ENCODE results near the gene ESRRG.

The ESRRG gene

DNA sequence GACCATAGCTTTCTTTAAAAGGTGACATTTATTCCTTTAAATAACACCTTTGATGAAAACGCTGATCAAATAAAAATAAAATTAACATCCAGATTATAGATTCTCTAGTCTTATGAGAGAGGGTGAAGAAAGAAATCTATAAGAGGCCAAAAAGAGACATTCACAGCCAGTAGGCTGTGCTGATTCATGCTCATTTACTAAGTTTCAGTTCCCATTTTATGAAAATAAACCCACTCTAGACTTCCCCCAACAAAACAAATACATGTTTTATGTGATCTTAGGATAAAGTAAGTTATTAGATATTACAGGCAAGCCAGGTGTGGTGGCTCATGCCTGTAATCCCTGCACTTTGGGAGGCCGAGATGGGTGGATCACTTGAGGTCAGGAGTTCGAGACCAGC lies 21.1 kb downstream of the ESRRG start:
- DNase-seq: no peak

DNA sequence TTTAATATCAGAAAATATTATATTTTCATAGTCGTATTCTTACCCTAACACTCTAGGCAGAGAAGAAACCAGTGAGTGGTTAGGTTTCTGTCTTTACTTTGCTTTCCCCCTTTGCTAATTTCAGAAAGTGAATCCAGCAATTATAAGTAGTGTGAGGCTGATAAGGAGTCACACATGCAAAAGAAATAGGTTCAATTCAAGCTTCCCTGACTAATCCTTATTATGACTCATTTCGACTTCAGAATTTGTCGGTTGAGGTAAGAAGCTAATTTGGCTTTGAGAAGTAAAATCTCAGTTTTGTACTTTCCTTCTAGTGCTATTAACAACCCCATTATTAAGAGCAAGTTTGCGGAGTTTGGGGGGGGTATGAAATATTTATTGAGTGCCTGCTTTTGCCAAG lies 22.4 kb downstream of the ESRRG start:
- DNase-seq: no peak

DNA sequence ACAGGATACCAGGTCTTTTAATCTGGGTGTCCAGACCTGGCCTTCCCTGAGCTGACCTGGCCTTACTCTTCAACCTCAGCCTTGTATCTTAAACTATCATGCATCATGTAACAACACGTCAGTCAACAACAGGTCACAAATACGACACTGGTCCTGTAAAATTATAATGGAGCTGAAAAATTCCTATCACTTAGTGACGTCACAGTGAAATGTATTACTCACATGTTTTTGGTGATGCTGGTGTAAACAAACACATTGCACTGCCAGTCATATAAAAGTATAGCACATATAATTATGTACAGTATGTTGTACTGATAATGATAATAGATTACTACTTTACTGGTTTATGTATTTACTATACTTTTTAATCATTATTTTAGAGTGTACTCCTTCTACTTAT lies 31.5 kb downstream of the ESRRG start:
- DNase-seq: no peak

DNA sequence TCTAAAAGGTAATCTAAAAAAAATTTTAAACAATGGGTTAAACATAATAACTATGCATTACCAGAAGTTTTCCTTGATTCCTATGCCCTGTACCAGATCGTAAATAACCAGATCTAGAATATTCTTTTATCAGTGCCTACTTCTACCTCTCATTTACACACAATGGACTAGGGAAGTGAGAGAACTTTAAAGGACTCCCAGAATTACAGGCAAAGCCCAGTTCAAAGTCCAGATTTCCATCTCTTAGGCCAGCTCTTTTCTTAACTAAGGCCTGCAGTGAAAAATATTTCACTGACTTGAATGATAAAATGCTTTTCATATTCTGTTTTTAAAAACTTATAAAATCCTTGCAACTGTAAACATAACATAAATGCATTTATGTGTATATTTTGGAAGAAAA lies 32.6 kb downstream of the ESRRG start:
- DNase-seq: no peak

DNA sequence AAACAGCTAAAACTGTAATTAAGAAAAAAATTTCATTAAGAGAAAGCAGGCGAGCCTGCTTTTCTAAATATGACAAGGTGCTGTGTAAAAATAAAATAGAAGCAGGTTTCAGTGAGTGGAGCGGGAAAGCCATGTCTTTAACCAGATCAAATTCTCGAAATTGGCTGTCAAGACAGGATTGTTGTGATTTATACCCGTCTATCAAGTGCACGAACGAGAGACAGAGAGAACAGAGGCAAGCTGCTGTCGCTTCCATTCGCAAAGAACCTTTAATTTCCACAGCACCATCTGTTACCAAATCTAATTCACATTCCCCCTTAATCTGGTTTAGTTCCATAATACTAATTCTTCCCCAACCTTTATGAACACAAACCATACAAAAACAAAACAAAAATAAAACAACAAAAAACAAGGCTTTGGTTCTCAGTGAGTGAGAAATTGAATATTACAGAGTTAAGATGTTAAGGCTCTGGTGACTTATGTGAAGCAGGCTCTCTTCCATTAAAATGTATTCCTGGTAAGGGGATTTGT lies 35.0 kb downstream of the ESRRG start:
- DNase-seq: peak; percentile 42

DNA sequence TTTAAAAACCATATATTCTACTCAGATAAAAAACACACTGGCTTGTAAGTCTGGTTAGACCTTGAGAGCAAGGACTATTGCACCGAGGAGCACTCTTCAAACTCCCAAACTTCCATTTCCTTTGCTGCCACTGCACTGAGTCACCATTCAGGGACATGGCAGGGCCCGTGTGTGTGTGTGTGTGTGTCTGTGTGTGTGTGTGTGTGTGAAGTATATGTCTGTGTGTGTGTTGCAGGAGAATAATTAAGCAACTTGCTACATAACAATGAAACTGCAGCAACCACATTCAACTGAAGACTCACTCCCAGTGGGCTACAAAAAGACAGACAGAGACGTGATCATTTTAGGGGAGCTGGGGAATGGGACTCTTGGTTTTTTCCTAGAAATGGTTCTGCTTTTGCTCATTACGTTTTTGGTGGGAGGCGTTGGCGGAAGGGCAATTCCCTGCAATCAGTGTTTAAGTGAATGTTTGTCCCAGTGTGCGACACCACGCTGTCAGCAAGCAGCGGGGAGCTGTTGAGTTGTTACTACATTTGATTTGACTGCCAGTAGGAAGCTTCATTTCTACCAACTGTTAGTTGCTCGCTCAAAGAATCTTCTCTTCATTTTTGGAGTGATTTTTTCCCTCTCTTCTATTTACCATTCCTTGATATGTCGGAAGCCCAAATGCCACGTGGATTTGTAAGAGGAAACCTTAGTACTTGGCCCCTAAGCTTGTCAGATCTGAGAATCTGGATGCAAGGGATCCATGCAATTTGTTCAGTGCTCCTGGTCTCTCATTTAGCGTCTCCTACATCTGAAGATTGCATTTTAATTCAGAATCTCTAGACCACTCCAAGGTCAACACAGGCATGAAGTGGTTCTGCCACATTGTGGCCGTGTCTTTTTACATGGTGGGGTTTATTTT lies 36.1 kb downstream of the ESRRG start:
- no peak for DNase-seq

DNA sequence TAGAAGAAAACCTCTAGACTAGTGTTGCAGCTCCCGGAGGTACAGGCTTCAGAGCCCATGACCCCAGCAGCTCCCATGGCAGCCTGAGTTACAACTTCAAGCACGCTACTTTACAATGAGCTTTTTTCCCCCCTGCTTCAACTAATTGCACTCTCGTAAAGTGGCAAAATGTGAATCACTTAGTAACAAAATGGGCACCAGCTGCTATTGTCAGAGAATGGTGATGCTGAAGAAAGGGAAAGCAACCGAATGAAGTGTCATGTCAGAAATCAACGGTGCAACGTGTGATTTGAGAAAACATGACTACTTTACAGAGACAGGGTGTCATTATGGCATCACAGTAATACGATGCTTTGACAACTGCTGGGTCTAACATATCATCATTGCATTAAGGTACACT lies 40.5 kb downstream of the ESRRG start:
- DNase-seq: no peak

DNA sequence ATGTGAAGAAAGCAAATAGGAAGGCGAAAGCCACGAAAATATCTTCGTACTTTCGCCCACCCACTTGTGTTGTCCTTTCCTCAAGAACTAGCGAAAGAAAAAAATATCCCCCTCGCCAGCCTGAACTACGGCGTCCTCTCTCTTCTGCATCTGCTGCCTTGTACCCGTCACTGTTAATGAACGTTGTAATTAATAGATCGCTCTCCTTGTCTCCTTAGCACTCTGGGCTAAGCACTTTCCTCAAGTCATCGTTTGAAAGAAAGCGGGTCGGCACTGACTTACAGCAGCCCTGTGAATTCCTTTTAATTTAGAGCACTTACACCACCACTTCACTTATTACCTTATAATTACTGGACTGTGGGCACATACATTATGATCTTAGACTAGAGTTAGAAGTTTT lies 44.1 kb downstream of the ESRRG start:
- no peak for DNase-seq

DNA sequence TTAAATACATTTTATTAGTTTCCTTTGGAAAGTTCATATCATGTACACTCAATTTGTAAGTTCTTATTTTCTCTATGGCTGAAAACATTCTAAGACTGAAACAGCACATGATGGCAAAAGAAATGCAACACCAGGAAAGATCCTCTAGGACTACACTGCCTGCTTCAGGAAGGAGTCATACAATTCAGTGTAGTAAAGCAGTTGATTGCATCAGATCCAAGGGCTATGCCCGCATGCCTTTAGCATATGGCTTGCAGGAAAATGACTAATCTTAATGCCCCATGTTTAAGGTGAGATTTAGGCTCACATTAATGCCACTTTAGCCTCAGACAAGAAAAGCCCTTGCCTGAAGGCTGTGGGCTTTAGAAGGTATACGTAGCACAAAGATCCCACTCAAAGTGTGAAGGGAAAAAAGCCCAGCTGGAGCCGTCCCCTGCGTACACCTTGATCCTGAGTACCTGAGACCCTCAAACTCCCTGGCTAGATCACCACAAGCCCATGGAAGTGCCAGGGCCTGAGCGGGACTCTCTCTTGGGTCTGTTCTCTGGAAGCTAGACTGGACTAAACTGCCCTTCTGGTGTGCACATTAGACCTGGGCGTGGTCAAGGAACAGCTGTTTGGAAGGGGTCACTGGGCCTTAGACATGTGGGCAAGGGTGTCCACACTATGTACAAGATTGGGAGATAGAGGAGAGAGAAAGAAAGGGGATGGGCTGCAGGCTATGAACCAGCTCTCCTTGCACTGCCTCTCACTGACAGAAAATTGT lies 52.9 kb downstream of the ESRRG start:
- DNase-seq: no peak

DNA sequence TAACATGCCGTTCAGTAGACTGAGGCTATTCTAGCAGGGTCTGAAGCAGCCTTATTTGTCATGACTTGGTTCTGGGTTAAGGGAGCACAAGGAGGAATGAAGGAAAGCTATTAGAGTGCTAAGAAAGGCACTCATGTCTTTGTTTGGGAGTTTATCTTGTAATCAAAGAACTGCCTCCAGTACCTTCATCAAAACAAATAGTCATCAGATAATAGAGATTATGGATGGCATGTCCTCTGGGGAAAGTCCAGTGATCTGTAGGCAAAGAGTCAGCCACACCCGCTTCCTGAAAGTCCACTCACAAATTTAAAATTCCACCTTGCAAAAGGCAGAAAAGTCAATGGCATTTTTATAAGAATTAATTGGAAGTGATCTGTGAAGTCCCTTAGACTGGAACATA lies 56.8 kb downstream of the ESRRG start:
- DNase-seq: no peak

DNA sequence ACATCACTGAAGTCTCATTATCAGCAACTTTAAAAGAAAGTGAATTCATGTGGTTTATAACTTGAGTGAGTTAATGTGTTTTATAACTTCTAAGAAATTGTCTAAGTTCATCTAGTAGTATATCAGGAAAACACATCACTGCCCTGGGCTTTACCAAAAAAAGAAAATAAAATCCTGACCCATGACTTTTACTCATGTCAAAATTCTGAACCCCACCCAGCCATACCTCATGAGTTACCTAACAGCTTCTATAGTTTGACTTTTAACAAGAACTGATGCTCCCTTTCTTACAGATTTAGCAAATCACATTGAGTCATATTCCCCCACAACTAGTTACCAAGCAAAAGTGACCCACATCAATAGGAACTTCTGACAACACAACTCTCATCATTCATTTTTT lies 57.4 kb downstream of the ESRRG start:
- DNase-seq: no peak

DNA sequence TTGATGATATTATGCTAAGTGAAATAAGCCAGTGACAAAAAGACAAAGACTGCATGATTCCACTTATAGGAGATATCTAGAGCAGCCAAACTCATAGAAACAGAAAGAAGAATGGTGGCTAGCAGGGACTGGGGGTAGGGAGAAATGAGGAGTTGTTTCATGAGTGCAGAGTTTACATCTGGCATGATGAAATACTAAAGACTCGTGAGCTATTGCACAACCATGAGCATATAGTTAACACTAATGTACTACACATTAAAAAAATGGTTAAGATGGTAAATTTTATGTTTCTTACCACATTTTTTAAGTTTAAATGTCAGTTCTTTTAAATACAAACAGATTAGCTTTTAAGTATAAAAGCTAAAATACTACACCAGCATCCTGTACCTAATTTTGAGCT lies 57.8 kb downstream of the ESRRG start:
- no peak for DNase-seq

DNA sequence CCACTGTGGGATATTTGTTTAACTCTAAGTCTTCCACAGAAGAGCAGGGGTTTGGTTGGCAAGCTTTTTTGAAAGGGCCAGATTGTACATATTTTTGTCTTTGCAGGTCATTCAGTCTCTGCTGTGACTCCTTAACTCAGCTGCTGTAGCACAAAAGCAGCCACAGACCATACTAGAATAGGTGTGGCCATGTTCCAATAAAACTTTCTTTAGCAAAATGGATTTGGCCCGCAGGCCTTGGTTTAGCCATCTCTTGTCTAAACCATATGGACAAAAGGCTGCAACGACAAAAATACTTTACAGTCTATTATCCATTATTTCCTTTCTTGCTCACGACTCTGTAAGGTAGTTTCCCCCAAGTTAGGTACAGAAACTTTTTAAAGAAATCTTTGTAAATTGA lies 60.5 kb downstream of the ESRRG start:
- no peak for DNase-seq

DNA sequence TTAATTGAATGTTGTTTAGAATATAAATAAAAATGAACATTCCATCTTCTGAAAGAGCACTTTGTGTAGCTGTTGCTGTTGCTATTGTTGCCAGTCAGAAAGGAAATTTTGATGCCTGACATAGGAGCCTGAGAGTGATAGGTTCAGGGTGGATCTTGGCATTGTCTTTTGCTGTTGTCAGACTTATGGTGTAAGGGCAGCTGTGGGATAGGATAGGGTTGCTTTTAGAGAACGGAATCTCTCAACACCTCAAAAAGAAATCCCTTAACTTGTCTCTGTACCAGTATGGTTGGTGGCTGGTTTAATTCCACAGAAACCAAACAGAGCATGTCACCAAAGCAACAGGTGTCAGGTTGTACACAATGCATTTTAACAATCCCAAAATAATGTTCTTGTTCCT lies 62.7 kb downstream of the ESRRG start:
- no peak for DNase-seq

DNA sequence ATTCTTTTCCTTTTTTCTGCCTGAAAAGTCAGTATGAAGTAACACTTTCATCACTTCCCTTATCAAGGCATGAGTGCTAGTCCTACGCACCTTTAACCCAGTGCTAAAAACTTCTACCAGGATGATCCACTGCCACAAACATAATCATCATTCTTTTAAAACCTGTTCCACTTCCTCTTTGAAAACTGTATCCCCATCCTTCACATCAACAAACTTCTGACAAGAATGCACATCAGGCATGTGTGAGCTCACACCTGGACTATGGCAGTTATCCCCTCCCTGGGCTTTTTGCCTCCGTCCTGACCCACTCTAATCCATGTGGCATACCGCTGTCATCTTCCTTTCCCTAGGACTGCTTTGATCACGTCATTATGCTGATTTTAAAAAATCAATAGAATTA lies 70.2 kb downstream of the ESRRG start:
- DNase-seq: no peak

DNA sequence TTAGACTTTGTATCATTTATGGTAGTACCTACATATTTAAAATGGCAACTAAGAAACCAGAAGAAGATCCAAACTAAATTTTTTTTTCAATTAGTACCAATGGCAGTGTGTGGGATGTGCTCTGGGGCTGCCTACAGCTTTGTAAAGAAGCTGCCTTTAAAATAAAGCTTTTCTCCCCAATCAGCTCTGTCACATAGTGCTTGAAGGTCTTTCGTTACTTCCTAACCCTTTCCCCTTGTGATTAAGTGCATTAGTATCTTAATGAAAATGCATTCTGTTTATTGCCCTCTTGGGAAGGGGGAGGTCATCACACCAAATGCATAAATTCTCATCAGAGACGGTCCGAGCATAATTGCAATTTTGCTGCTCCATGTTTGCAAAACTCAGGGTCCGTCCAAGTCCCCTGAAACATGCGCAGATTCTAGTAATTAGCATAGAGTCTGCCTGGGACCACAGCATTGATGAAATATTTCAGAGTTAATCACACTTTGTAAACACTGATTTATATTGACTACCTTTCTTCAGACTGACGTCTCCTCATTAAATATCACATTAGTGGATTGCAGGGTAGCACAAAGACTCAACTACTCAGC lies 71.3 kb downstream of the ESRRG start:
- DNase-seq: no peak

DNA sequence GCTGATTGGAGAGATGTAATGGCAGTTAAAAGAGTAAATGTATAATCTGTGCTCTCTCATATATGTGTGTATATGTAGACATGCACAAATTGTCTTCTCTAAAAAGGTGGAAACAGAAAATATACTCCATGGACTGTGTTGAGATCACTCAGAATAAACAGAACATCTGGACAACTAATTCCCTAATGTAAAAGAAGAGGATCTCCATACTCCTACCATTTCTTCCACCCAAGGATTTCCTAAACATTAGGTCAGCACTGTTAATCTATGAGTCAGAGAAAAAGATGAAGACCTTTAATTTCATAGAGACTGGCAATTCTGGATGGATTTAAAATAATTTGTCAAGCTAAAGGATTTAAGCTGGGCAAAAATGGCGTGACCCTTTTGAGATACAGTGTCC lies 80.1 kb downstream of the ESRRG start:
- DNase-seq: no peak

DNA sequence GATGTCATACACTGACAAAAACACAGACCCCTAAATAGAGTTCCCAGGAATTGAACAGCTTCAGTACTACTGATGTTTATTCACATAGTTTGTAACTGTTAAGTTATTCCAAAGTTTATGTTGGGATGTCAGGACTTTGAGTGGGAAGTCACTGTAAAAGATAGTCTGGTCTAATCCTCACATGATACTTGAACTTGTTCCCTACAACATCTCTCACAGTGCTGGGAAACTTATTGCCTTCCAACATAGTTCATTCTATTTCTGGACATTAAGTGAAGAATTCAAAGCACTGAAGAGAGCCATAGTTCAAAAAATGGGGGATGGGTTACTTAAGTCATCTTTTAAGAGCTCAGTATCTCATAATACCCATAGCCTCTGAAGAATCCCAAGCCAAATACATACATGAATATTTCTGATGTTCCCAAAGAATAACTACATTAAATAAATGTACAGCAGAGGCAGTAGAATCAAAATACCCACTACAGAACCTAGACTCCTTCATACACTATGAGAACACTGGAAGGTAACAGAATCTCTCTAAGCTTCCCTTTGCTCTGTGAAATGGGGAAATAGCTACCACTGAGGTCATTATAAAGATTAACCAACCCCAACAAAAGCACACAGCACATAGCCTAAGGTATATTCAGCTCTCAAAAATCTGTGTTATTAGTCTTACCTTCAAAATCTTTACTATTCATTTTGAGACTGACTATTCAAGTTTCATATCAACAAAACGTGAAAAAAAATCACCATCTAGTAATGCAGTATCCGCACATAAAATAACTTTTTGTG lies 81.4 kb downstream of the ESRRG start:
- DNase-seq: no peak

DNA sequence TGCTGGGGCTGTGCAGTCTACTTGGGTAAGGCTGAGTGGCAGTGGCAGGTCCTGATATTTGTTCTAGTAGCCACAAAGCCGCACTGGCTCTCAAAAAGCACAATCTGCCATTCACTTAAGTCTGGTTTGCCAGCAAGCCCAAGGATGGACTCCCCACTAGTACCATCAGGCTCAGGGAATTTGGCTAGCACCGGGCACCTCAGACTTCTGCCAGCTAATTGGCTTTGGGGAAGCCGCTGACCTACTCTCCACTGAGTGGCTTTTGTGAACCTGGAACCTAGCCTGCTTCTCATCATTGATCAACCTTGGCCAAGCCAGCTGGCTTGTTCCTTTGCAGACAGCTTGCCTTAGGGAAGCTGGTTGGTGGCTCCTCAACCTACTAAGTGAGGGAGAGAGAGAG lies 83.1 kb downstream of the ESRRG start:
- DNase-seq: no peak

DNA sequence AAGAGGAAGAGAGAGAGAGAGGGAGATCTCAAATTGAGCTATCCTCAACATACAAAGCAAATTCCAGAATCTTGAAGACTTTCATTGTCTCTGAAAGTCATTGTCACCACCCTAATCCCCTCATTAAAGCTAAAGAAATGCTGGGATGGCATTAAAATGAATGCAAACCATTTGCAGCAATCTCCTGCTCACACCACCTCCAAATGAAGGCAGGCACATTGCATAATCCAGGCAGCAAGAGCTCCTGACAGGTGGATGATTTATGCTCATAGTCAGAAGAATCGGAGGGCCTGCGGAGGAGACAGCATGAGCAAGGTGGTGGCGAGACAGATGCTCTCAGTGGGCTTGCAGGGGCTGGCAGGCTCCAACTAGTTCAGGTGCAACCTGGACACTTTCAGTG lies 90.2 kb downstream of the ESRRG start:
- no peak for DNase-seq

DNA sequence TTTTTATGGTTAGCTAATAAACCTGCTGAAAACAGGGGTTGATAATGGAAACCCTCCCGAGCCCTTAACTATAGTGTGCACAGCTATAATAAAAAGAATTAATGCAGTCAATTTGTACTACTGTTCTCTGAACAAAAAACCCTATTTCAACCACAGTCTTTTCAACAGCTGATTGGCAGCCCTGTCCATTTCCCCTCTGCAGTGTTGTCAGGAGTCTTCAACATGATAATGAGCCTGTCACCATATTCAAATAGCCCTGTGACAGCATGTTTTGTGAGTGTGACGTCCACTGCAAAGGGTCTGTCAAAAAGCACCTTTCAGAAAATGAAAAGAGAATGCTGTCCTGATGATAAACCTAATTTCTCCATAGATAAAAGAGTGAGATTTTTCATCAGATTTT lies 92.7 kb downstream of the ESRRG start:
- no peak for DNase-seq

DNA sequence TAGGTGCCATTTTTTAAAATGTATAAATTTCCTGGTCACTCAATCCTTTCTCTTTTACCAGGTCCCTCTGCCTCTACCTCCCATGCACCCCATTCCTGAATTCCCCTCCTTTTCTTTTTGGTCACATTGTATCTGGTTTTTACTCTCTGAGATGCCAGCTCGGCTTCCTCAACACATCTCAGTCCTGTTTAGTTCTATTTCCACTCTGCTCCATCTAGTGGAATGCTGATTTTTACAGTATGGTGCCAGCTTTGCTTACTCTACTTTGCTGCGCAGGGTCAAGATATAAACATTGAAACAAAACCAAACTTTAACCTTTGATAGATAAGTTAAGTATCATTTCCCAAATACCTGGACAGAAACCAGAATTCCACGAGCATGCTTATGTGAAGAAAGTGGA lies 96.0 kb downstream of the ESRRG start:
- DNase-seq: no peak

Data from DMS 273 treated with DMSO at 0.1 percent for 48 hours (cell line).